WI38 (cell line): ENCODE data around the gene MIAT.

Experiments
- H3K4me3 ChIP-seq: 2 replicates; pipeline ENCODE4 v1.5.1; 2011; ENCODE audit warnings: low read depth, mild to moderate bottlenecking, control low read depth, low read length
- TF ChIP-seq, protein P1 (sequence below): IDR thresholded peaks from 2 replicates; pipeline ENCODE4 v1.5.1; 2012; ENCODE audit warnings: low read depth, mild to moderate bottlenecking, control low read depth, low read length

The MIAT gene

DNA sequence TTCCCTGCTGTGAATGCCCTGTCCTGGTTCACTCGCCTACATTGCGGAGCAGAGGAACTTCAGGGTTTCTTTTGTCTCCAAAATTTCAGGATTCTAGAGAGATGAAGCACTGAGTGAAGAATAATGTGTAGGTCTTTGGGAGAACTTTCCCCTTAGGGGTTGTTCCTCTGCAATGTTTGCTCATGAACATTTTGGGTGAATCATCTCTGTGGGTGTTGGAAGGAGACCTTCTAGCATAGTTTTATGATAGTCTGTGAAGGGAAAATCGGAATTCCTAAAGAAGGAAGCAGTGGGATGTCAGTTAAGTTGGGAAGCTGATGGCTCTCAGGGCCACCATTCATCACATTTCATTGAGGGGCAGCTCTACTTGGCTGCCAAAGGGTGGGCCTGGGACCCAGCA is 64.8 kb downstream of the MIAT start:
- H3K4me3 ChIP-seq: no peak overlapping the region
- TF ChIP-seq, protein P1, sequence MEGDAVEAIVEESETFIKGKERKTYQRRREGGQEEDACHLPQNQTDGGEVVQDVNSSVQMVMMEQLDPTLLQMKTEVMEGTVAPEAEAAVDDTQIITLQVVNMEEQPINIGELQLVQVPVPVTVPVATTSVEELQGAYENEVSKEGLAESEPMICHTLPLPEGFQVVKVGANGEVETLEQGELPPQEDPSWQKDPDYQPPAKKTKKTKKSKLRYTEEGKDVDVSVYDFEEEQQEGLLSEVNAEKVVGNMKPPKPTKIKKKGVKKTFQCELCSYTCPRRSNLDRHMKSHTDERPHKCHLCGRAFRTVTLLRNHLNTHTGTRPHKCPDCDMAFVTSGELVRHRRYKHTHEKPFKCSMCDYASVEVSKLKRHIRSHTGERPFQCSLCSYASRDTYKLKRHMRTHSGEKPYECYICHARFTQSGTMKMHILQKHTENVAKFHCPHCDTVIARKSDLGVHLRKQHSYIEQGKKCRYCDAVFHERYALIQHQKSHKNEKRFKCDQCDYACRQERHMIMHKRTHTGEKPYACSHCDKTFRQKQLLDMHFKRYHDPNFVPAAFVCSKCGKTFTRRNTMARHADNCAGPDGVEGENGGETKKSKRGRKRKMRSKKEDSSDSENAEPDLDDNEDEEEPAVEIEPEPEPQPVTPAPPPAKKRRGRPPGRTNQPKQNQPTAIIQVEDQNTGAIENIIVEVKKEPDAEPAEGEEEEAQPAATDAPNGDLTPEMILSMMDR: no peak

DNA sequence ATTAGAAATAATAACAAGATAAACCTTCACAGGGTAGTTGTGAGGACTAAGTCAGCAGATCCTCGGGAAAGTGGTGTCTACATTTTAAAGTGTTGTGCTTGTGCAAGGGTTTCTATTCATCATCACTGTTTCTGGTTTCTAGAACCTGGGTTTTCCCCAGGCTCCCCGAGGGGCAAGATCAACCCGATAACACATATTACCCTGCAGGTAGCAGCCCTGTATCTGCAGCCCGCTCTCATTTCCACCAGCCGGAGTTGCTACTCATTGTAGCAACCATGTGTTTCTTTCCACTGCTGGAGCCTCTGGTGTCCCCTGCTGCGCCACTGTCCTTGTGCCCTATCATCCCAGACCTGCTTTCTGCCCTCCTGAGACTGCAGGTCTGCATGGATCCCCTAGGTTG is 67.0 kb downstream of the MIAT start:
- H3K4me3 ChIP-seq: no peak overlapping the region
- TF ChIP-seq, protein P1: no peak

DNA sequence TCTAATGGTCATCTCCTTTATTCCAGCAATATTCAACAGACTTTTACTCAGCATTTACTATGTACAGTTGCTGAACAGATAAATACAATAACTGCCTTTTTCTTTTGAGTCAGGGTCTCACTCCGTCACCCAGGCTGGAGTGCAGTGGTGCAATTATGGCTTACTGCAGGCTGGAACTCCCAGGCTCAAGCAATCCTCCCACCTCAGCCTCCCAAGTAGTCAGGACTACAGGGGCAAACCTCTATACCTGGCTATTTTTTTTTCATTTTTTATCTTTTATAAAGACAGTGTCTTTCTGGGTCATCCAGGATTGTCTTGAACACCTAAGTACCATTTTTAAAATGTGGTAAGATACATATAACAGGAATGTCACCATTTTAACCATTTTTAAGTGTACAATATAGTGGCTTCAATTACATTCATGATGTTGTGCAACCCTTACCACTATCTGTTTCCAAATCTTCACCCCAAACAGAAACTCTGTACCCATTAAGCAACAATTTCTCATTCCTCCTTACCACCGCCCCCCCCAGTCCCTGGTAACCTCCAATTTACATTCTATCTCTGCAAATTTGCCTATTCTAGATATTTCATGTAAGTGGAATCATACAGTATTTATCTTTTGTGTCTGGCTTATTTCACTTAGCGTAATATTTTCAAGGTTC is 67.8 kb downstream of the MIAT start:
- H3K4me3 ChIP-seq: no peak overlapping the region
- TF ChIP-seq, protein P1: no peak
